K562 (cell line): ENCODE data around the gene G6PC3. TPM values are rescaled to one million over a fixed set of nuclear protein-coding genes. Genes with fewer than 3 reads are reported as not detected.
A peak's percentile ranks its signal among the peaks of the same experiment; 100 is the strongest.

Experiments used
- CHD2 ChIP-seq: IDR thresholded peaks from 2 replicates; pipeline ENCODE4 v1.6.1; 2011; ENCODE audit warnings: low read depth, low read length
- HNRNPLL ChIP-seq: fragments of 200-400 bp; formaldehyde crosslinking; IDR thresholded peaks from 2 replicates; pipeline ENCODE4 v1.6.1; 2017; ENCODE audit warnings: low read length, low read depth, mild to moderate bottlenecking; ENCODE audit not compliant: poor library complexity, severe bottlenecking
- LCOR ChIP-seq: sonication (generic); formaldehyde crosslinking; IDR thresholded peaks from 2 replicates; pipeline ENCODE4 v1.8.0; 2022; ENCODE audit warnings: mild to moderate bottlenecking, missing genetic modification reagents
- MCM5 ChIP-seq: fragments of 450-650 bp; IDR thresholded peaks from 2 replicates; pipeline ENCODE4 v1.6.1; 2016; ENCODE audit warnings: low read depth
- NCOA1 ChIP-seq: fragments of 450-650 bp; IDR thresholded peaks from 2 replicates; pipeline ENCODE4 v1.6.1; 2016; ENCODE audit warnings: low read depth
- SMARCA5 ChIP-seq: fragments of 450-650 bp; IDR thresholded peaks from 2 replicates; pipeline ENCODE4 v1.6.1; 2016
- TAF9B ChIP-seq: fragments of 450-650 bp; IDR thresholded peaks from 2 replicates; pipeline ENCODE4 v1.6.1; 2018; ENCODE audit warnings: mild to moderate bottlenecking; ENCODE audit not compliant: partially characterized antibody
- ZNF780A ChIP-seq: fragments of 250-450 bp; sonication (Bioruptor Pico); IDR thresholded peaks from 2 replicates; pipeline ENCODE4 v1.5.0; 2021; ENCODE audit warnings: mild to moderate bottlenecking
- polyA plus RNA-seq, 8 experiments: library from polyadenylated mRNA; depleted of rRNA in 4 of 8; stranded (reverse) in 5 of 8; unstranded in 3 of 8; fragments of >200 nt; fragmentation: Nextera tagmentation in 2 of 8; fragmentation: Illumina TruSeq in 1 of 8; extraction: Ambion mirVana in 2 of 8; extraction: Trizol in 1 of 8; gene quantifications; 2 replicates each; pipeline versions ENCODE4 v1.2.1 to v1.2.3, GENCODE V29; 2011 to 2014; ENCODE audit warnings: inconsistent platforms in 1 of 8, missing spikeins in 1 of 8
- total RNA-seq, 7 experiments: library from RNA; depleted of rRNA in 6 of 7; stranded (reverse); fragments of >200 nt in 6 of 7; fragmentation: Illumina TruSeq in 2 of 7; extraction: Trizol in 2 of 7; gene quantifications; 2 replicates each; pipeline versions ENCODE4 v1.2.1 to v1.2.3, GENCODE V29; 2011 to 2021; ENCODE audit warnings: low replicate concordance in 1 of 7
- TF ChIP-seq, protein P1 (sequence below), 2 experiments: IDR thresholded peaks; 2 replicates each; pipeline ENCODE4 v1.6.1; 2011; ENCODE audit warnings: borderline replicate concordance in 1 of 2, control low read depth in 1 of 2, low read depth in 1 of 2, low read length in 1 of 2, mild to moderate bottlenecking in 1 of 2, mixed read lengths in 1 of 2, moderate library complexity in 1 of 2; ENCODE audit not compliant: insufficient read depth in 1 of 2, insufficient read length in 1 of 2, poor library complexity in 1 of 2, severe bottlenecking in 1 of 2; ENCODE audit errors: extremely low read depth in 1 of 2
- TF ChIP-seq, protein P2 (sequence below): fragments of 250-450 bp; sonication (Bioruptor Pico); IDR thresholded peaks from 2 replicates; pipeline ENCODE4 v1.4.0; 2020
- TF ChIP-seq, protein P3 (sequence below): IDR thresholded peaks from 2 replicates; pipeline ENCODE4 v1.6.1; 2012; ENCODE audit warnings: low read depth, low read length, improper control_type of control experiment, borderline replicate concordance
- TF ChIP-seq, protein P4 (sequence below): sonication (generic); IDR thresholded peaks from 2 replicates; pipeline ENCODE4 v1.6.1; 2016
- TF ChIP-seq, protein P5 (sequence below): sonication (generic); formaldehyde crosslinking; IDR thresholded peaks from 2 replicates; pipeline ENCODE4 v1.8.0; 2022; ENCODE audit warnings: mild to moderate bottlenecking, missing genetic modification reagents
- TF ChIP-seq, protein P6 (sequence below): sonication (generic); formaldehyde crosslinking; IDR thresholded peaks from 2 replicates; pipeline ENCODE4 v1.8.1; 2023; ENCODE audit warnings: mild to moderate bottlenecking, missing genetic modification reagents

The G6PC3 gene
- total and polyA plus RNA-seq, 9 of the 15 experiments (the other 6 are each of a cell fraction or from before 2014, with no cell fraction given): 10.4 to 57.8 (median 31.1) TPM

DNA sequence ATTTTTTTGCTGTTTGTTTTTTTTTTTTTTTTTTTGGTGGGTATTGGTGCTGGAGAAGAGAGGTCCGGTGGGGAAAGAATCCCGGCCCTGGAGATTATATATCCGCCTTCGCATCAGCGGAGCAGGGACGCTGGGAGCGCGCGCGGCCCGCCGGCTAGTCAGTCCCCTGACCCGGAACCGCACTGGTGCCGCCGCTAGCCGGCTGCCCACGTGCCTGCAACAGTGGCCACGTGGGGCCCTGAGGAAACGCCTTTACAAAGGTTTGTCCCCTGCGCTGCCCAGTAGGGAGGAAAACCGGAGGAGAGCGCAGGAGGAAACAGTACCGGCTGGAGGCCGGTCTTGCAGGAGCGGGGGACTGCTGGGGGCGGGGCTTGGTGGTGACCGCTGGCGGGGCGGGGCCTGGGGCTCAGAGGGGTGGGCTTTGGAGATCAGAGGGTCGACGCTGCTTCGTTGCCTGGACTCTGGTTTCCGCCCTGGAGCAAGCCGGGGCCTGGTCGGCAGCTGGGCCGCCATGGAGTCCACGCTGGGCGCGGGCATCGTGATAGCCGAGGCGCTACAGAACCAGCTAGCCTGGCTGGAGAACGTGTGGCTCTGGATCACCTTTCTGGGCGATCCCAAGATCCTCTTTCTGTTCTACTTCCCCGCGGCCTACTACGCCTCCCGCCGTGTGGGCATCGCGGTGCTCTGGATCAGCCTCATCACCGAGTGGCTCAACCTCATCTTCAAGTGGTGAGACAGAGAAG is at the start of gene G6PC3 (continued):
- TF ChIP-seq, protein P1, sequence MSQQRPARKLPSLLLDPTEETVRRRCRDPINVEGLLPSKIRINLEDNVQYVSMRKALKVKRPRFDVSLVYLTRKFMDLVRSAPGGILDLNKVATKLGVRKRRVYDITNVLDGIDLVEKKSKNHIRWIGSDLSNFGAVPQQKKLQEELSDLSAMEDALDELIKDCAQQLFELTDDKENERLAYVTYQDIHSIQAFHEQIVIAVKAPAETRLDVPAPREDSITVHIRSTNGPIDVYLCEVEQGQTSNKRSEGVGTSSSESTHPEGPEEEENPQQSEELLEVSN (IDR thresholded peaks at IDR 0.05; ENCODE audit: borderline replicate concordance in 1 of 2, extremely low read depth in 1 of 2, insufficient read depth in 1 of 2, insufficient read length in 1 of 2, low read depth in 1 of 2, low read length in 1 of 2, poor library complexity in 1 of 2, severe bottlenecking in 1 of 2): peak; percentile 91 to 94
- TF ChIP-seq, protein P2, sequence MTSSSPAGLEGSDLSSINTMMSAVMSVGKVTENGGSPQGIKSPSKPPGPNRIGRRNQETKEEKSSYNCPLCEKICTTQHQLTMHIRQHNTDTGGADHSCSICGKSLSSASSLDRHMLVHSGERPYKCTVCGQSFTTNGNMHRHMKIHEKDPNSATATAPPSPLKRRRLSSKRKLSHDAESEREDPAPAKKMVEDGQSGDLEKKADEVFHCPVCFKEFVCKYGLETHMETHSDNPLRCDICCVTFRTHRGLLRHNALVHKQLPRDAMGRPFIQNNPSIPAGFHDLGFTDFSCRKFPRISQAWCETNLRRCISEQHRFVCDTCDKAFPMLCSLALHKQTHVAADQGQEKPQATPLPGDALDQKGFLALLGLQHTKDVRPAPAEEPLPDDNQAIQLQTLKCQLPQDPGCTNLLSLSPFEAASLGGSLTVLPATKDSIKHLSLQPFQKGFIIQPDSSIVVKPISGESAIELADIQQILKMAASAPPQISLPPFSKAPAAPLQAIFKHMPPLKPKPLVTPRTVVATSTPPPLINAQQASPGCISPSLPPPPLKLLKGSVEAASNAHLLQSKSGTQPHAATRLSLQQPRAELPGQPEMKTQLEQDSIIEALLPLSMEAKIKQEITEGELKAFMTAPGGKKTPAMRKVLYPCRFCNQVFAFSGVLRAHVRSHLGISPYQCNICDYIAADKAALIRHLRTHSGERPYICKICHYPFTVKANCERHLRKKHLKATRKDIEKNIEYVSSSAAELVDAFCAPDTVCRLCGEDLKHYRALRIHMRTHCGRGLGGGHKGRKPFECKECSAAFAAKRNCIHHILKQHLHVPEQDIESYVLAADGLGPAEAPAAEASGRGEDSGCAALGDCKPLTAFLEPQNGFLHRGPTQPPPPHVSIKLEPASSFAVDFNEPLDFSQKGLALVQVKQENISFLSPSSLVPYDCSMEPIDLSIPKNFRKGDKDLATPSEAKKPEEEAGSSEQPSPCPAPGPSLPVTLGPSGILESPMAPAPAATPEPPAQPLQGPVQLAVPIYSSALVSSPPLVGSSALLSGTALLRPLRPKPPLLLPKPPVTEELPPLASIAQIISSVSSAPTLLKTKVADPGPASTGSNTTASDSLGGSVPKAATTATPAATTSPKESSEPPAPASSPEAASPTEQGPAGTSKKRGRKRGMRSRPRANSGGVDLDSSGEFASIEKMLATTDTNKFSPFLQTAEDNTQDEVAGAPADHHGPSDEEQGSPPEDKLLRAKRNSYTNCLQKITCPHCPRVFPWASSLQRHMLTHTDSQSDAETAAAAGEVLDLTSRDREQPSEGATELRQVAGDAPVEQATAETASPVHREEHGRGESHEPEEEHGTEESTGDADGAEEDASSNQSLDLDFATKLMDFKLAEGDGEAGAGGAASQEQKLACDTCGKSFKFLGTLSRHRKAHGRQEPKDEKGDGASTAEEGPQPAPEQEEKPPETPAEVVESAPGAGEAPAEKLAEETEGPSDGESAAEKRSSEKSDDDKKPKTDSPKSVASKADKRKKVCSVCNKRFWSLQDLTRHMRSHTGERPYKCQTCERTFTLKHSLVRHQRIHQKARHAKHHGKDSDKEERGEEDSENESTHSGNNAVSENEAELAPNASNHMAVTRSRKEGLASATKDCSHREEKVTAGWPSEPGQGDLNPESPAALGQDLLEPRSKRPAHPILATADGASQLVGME (CRISPR knock-in tag): no peak
- TF ChIP-seq NCOA1 (peak; percentile 31), CHD2 (no peak), HNRNPLL (peak; percentile 89), LCOR (CRISPR knock-in tag) (peak; percentile 80; the same call in 1 of the 2 replicates), MCM5 (no peak), SMARCA5 (no peak), ZNF780A (CRISPR knock-in tag) (no peak), TAF9B (no peak)
- TF ChIP-seq, protein P3, sequence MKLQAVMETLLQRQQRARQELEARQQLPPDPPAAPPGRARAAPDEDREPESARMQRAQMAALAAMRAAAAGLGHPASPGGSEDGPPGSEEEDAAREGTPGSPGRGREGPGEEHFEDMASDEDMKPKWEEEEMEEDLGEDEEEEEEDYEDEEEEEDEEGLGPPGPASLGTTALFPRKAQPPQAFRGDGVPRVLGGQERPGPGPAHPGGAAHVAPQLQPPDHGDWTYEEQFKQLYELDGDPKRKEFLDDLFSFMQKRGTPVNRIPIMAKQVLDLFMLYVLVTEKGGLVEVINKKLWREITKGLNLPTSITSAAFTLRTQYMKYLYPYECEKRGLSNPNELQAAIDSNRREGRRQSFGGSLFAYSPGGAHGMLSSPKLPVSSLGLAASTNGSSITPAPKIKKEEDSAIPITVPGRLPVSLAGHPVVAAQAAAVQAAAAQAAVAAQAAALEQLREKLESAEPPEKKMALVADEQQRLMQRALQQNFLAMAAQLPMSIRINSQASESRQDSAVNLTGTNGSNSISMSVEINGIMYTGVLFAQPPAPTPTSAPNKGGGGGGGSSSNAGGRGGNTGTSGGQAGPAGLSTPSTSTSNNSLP: no peak
- TF ChIP-seq, protein P4, sequence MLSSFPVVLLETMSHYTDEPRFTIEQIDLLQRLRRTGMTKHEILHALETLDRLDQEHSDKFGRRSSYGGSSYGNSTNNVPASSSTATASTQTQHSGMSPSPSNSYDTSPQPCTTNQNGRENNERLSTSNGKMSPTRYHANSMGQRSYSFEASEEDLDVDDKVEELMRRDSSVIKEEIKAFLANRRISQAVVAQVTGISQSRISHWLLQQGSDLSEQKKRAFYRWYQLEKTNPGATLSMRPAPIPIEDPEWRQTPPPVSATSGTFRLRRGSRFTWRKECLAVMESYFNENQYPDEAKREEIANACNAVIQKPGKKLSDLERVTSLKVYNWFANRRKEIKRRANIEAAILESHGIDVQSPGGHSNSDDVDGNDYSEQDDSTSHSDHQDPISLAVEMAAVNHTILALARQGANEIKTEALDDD: no peak
- TF ChIP-seq, protein P5, sequence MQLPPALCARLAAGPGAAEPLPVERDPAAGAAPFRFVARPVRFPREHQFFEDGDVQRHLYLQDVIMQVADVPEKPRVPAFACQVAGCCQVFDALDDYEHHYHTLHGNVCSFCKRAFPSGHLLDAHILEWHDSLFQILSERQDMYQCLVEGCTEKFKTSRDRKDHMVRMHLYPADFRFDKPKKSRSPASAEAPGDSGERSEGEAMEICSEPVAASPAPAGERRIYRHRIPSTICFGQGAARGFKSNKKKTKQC: 0 out of 2 replicates have a peak, but pooled peaks have one; percentile 13
- TF ChIP-seq, protein P6, sequence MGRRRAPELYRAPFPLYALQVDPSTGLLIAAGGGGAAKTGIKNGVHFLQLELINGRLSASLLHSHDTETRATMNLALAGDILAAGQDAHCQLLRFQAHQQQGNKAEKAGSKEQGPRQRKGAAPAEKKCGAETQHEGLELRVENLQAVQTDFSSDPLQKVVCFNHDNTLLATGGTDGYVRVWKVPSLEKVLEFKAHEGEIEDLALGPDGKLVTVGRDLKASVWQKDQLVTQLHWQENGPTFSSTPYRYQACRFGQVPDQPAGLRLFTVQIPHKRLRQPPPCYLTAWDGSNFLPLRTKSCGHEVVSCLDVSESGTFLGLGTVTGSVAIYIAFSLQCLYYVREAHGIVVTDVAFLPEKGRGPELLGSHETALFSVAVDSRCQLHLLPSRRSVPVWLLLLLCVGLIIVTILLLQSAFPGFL (CRISPR knock-in tag): no peak
